ENCODE measurements around the gene SMYD4. TPM values are rescaled to one million over a fixed set of nuclear protein-coding genes. Genes with fewer than 3 reads are reported as not detected.

SMYD4 gene
- total and polyA plus RNA-seq, 9 of the 15 experiments (the other 6 are each of a cell fraction or from before 2014, with no cell fraction given) = 1.3 to 10.2 (median 6.7) TPM

- WGBS (ENCODE audit: insufficient coverage, low coverage, missing lambda C conversion rate) = 87% methylated on average over 4 of the region's 4 CpGs
- Histone ChIP-seq H3K36me3 (ENCODE audit: control insufficient read depth, insufficient read depth, low read length) (peaks cover 81% of the 10 kb centered on the region; the same call in 2 of the 3 replicates), H4K20me1 (replicated peaks; ENCODE audit: control insufficient read depth, insufficient read depth, low read length) (no peaks in the 10 kb centered on the region; the same call in 1 of the 2 replicates), H3K9me1 (ENCODE audit: control insufficient read depth, insufficient read depth, low read length) (peaks cover 3% of the 10 kb centered on the region), H2AFZ (ENCODE audit: low read depth, low read length) (no peak overlapping the region), H3K27me3 (ENCODE audit: control insufficient read depth in 2 of 2, insufficient read depth in 2 of 2, low read length in 2 of 2) (no peaks in the 10 kb centered on the region), H3K79me2 (ENCODE audit: control insufficient read depth, insufficient read depth, low read length) (no peaks in the 10 kb centered on the region), H3K9me3 (replicated peaks; ENCODE audit: control insufficient read depth, insufficient read depth, low read depth, low read length) (no peaks in the 10 kb centered on the region), H3K4me1 (replicated peaks in 1 of 2; ENCODE audit: control insufficient read depth in 2 of 2, insufficient read depth in 2 of 2, low read length in 2 of 2) (no peaks in the 10 kb centered on the region), H3K9ac (ENCODE audit: insufficient read depth in 1 of 2, low read depth in 2 of 2, low read length in 2 of 2) (no peak overlapping the region), H3K4me3 (no peak overlapping the region), H3K4me2 (ENCODE audit: insufficient read depth, low read length) (no peak overlapping the region), H3K27ac (ENCODE audit: extremely low read depth, low read depth, low read length) (no peak overlapping the region)
- ATAC-seq = no peak
- ChIA-PET POLR2A (interaction anchor here (0.6 to 0.7 kb wide), 2 partner anchors 10 to 142 kb away, joined by 3 read pairs; no protein-coding TSS in a partner anchor), CTCF (ENCODE audit: low intra/inter-chr PET ratio) (no interaction called here)
- in situ Hi-C loops (cut with MboI) = no loop called here
- FAIRE-seq = no peak
- intact Hi-C loops (cut with micrococcal nuclease) = no loop called here
- TF ChIP-seq ZKSCAN8 (CRISPR knock-in tag; IDR thresholded peaks at IDR 0.05) (no peak), TBL1XR1 (IDR thresholded peaks at IDR 0.05; ENCODE audit: low read length in 2 of 2) (no peak), IFI16 (CRISPR knock-in tag; IDR thresholded peaks at IDR 0.05) (no peak), ZNF655 (CRISPR knock-in tag; IDR thresholded peaks at IDR 0.05) (no peak), ZNF140 (CRISPR knock-in tag; IDR thresholded peaks at IDR 0.05) (no peak), CHD4 (IDR thresholded peaks at IDR 0.05; ENCODE audit: insufficient read depth, insufficient replicate concordance, low read depth, low read length, poor library complexity, severe bottlenecking) (no peak), HDGF (IDR thresholded peaks at IDR 0.05) (no peak), ZNF224 (CRISPR knock-in tag; IDR thresholded peaks at IDR 0.05) (no peak), RFX7 (CRISPR knock-in tag; IDR thresholded peaks at IDR 0.05) (no peak), NR4A1 (CRISPR knock-in tag; IDR thresholded peaks at IDR 0.05) (no peak), NR4A1 (tag; IDR thresholded peaks at IDR 0.05) (no peak)
- TF ChIP-seq, protein P1, sequence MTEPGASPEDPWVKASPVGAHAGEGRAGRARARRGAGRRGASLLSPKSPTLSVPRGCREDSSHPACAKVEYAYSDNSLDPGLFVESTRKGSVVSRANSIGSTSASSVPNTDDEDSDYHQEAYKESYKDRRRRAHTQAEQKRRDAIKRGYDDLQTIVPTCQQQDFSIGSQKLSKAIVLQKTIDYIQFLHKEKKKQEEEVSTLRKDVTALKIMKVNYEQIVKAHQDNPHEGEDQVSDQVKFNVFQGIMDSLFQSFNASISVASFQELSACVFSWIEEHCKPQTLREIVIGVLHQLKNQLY (CRISPR knock-in tag; conservative IDR thresholded peaks at IDR 0.05) = no peak
- no TSS peak for BruUV-seq (replicated peaks)
- DNase-seq (ENCODE audit: extremely low read depth in 1 of 4, low spot score in 3 of 4) = no peak
These were observed 45.9 kb upstream of the SMYD4 start for GRCh38 chr17:1875597-1875996.

Data from K562 (cell line).